ENCODE data around the gene PARD3. TPM values are rescaled to one million over a fixed set of nuclear protein-coding genes. Genes with fewer than 3 reads are reported as not detected.

Gene PARD3
- total RNA-seq, 1 experiment from 2014 or later: 57.4 TPM

- H4K20me1 ChIP-seq (ENCODE audit: insufficient read depth): peaks cover 15% of the 10 kb centered on the region
- no peaks in the 10 kb centered on the region for H3K27me3 ChIP-seq (ENCODE audit: insufficient read depth, low read depth)
- no peak for DNase-seq
- CTCF ChIA-PET: no interaction called here
- H3F3A ChIP-seq (ENCODE audit: insufficient read depth, low read depth): no peaks in the 10 kb centered on the region; the same call in 1 of the 2 replicates
- H3K36me3 ChIP-seq (ENCODE audit: low read depth): no peaks in the 10 kb centered on the region
- BruUV-seq (replicated peaks): no TSS peak
- H3K4me1 ChIP-seq (replicated peaks; ENCODE audit: insufficient read depth): peaks cover 22% of the 10 kb centered on the region
- TF ChIP-seq EZH2 (IDR thresholded peaks at IDR 0.05; ENCODE audit: low read depth): no peak
- no peak for TF ChIP-seq CTCF (conservative IDR thresholded peaks at IDR 0.05)
- no peak overlapping the region for H3K27ac ChIP-seq
- POLR2A ChIA-PET (ENCODE audit: unreplicated experiment): no interaction called here
- H3K4me3 ChIP-seq: no peak overlapping the region
- intact Hi-C loops (cut with micrococcal nuclease; ENCODE audit: unreplicated experiment): loop anchor here (5.0 kb wide), 2 partner anchors 135 to 155 kb away; no protein-coding TSS in a partner anchor
- no peaks in the 10 kb centered on the region for H3K9me3 ChIP-seq (ENCODE audit: insufficient read depth, low read depth)
- H3K9me2 ChIP-seq (ENCODE audit: insufficient read depth): no peaks in the 10 kb centered on the region
- no peak overlapping the region for H2AFZ ChIP-seq
- H3K4me2 ChIP-seq: no peak overlapping the region
- H3K79me2 ChIP-seq (ENCODE audit: low read depth): peaks cover 23% of the 10 kb centered on the region
Observed at GRCh38 chr10:34817054-34817453, 2.0 kb upstream of the PARD3 start.

- Histone ChIP-seq H3K27me3 (ENCODE audit: insufficient read depth, low read depth) (no peaks in the 10 kb centered on the region), H3K9me2 (ENCODE audit: insufficient read depth) (no peaks in the 10 kb centered on the region), H4K20me1 (ENCODE audit: insufficient read depth) (peaks cover 17% of the 10 kb centered on the region), H2AFZ (no peak overlapping the region), H3K79me2 (ENCODE audit: low read depth) (peaks cover 28% of the 10 kb centered on the region), H3K36me3 (ENCODE audit: low read depth) (no peaks in the 10 kb centered on the region), H3F3A (ENCODE audit: insufficient read depth, low read depth) (no peaks in the 10 kb centered on the region; the same call in 1 of the 2 replicates), H3K27ac (no peak overlapping the region), H3K4me3 (no peak overlapping the region), H3K4me2 (no peak overlapping the region), H3K4me1 (replicated peaks; ENCODE audit: insufficient read depth) (peaks cover 25% of the 10 kb centered on the region), H3K9me3 (ENCODE audit: insufficient read depth, low read depth) (no peaks in the 10 kb centered on the region)
- intact Hi-C loops (cut with micrococcal nuclease; ENCODE audit: unreplicated experiment): loop anchor here (1.0 to 5.0 kb wide), 3 partner anchors 136 to 161 kb away; no protein-coding TSS in a partner anchor
- CTCF ChIA-PET: interaction anchor here (0.5 kb wide), 1 partner anchor 140 kb away, joined by 6 read pairs; no protein-coding TSS in a partner anchor
- POLR2A ChIA-PET (ENCODE audit: unreplicated experiment): interaction anchor here (0.5 to 0.6 kb wide), 2 partner anchors 9 to 10 kb away, joined by 5 to 7 read pairs; no protein-coding TSS in a partner anchor
- BruUV-seq (replicated peaks): no TSS peak
- TF ChIP-seq EZH2 (IDR thresholded peaks at IDR 0.05; ENCODE audit: low read depth): no peak
- TF ChIP-seq CTCF (conservative IDR thresholded peaks at IDR 0.05): no peak
- DNase-seq: peak in 1 of 2 experiments; percentile 26
Observed at GRCh38 chr10:34816501-34817002, 1.5 kb upstream of the PARD3 start.

- no peaks in the 10 kb centered on the region for H3K27me3 ChIP-seq (ENCODE audit: insufficient read depth, low read depth)
- peak overlapping the region; percentile 62 for H3K4me3 ChIP-seq
- no peak for DNase-seq
- TSS peak; percentile 56 for BruUV-seq (replicated peaks)
- peaks cover 25% of the 10 kb centered on the region for H3K4me1 ChIP-seq (replicated peaks; ENCODE audit: insufficient read depth)
- peaks cover 32% of the 10 kb centered on the region for H3K79me2 ChIP-seq (ENCODE audit: low read depth)
- H3F3A ChIP-seq (ENCODE audit: insufficient read depth, low read depth): no peaks in the 10 kb centered on the region; the same call in 1 of the 2 replicates
- H3K9me3 ChIP-seq (ENCODE audit: insufficient read depth, low read depth): no peaks in the 10 kb centered on the region
- intact Hi-C loops (cut with micrococcal nuclease; ENCODE audit: unreplicated experiment): loop anchor here (1.0 to 5.0 kb wide), 3 partner anchors 136 to 161 kb away; no protein-coding TSS in a partner anchor
- H3K36me3 ChIP-seq (ENCODE audit: low read depth): no peaks in the 10 kb centered on the region
- ChIA-PET CTCF (interaction anchor here (0.5 kb wide), 1 partner anchor 140 kb away, joined by 6 read pairs; no protein-coding TSS in a partner anchor), POLR2A (ENCODE audit: unreplicated experiment) (interaction anchor here (0.5 to 0.6 kb wide), 3 partner anchors 8 to 14 kb away, joined by 5 to 9 read pairs (median 7); no protein-coding TSS in a partner anchor)
- peak overlapping the region; percentile 71 for H3K4me2 ChIP-seq
- peaks cover 21% of the 10 kb centered on the region for H4K20me1 ChIP-seq (ENCODE audit: insufficient read depth)
- TF ChIP-seq CTCF (conservative IDR thresholded peaks at IDR 0.05) (no peak), EZH2 (IDR thresholded peaks at IDR 0.05; ENCODE audit: low read depth) (no peak)
- H2AFZ ChIP-seq: peak overlapping the region; percentile 73
- H3K9me2 ChIP-seq (ENCODE audit: insufficient read depth): no peaks in the 10 kb centered on the region
- H3K27ac ChIP-seq: no peak overlapping the region
Observed at GRCh38 chr10:34816085-34816496, 995 bp upstream of the PARD3 start.
